ENCODE data around the gene ACAD11.
"Not testable (repeated sequence)": the region's sequence is repeated elsewhere in the genome, so short reads cannot be mapped to it uniquely, and the experiment has no call there.

The ACAD11 gene

GRCh38 chr3:132643366-132643765 lies 16.2 kb downstream of the ACAD11 start:
- DNase-seq: no peak

- no peak for DNase-seq
These were observed 17.1 kb downstream of the ACAD11 start for GRCh38 chr3:132642539-132642847.

- peak; percentile 61 for DNase-seq
These were observed 17.6 kb downstream of the ACAD11 start for GRCh38 chr3:132641837-132642538.

- DNase-seq: not testable (repeated sequence)
These were observed 18.2 kb downstream of the ACAD11 start for GRCh38 chr3:132641427-132641826.

- no peak for DNase-seq
These were observed 20.9 kb downstream of the ACAD11 start for GRCh38 chr3:132638706-132639105.

- DNase-seq: no peak
These were observed 22.0 kb downstream of the ACAD11 start for GRCh38 chr3:132637590-132637989.

- DNase-seq: no peak
These were observed 24.6 kb downstream of the ACAD11 start for GRCh38 chr3:132635052-132635451.

GRCh38 chr3:132630612-132631011 lies 29.0 kb downstream of the ACAD11 start:
- DNase-seq: no peak

- DNase-seq: no peak
These were observed 29.7 kb downstream of the ACAD11 start for GRCh38 chr3:132629928-132630327.

- no peak for DNase-seq
These were observed 31.5 kb downstream of the ACAD11 start for GRCh38 chr3:132628157-132628556.

- no peak for DNase-seq
These were observed 32.7 kb downstream of the ACAD11 start for GRCh38 chr3:132626955-132627354.

- no peak for DNase-seq
These were observed 34.0 kb downstream of the ACAD11 start for GRCh38 chr3:132625613-132626012.

- DNase-seq: no peak
These were observed 34.8 kb downstream of the ACAD11 start for GRCh38 chr3:132624790-132625189.

- DNase-seq: no peak
These were observed 36.0 kb downstream of the ACAD11 start for GRCh38 chr3:132623646-132624045.

- DNase-seq: no peak
These were observed 36.8 kb downstream of the ACAD11 start for GRCh38 chr3:132622761-132623160.

GRCh38 chr3:132622148-132622547 lies 37.5 kb downstream of the ACAD11 start:
- DNase-seq: no peak

- no peak for DNase-seq
These were observed 42.8 kb downstream of the ACAD11 start for GRCh38 chr3:132616780-132617179.

GRCh38 chr3:132615881-132616280 lies 43.7 kb downstream of the ACAD11 start:
- DNase-seq: no peak

- DNase-seq: not testable (repeated sequence)
These were observed 44.3 kb downstream of the ACAD11 start for GRCh38 chr3:132615301-132615700.

- DNase-seq: not testable (repeated sequence)
These were observed 53.0 kb downstream of the ACAD11 start for GRCh38 chr3:132606620-132607019.

- DNase-seq: no peak
These were observed 53.5 kb downstream of the ACAD11 start for GRCh38 chr3:132606085-132606484.

GRCh38 chr3:132605374-132605792 lies 54.2 kb downstream of the ACAD11 start:
- DNase-seq: no peak

GRCh38 chr3:132600614-132601013 lies 59.0 kb downstream of the ACAD11 start:
- not testable (repeated sequence) for DNase-seq

- DNase-seq: no peak
These were observed 61.4 kb downstream of the ACAD11 start for GRCh38 chr3:132598181-132598580.

- DNase-seq: no peak
These were observed 61.9 kb downstream of the ACAD11 start for GRCh38 chr3:132597660-132598059.
